Ishikawa (cell line): ENCODE measurements around the gene CKB.

Source experiments
- EP300 ChIP-seq: IDR thresholded peaks from 2 replicates; pipeline ENCODE4 v1.6.1; 2012; ENCODE audit warnings: borderline replicate concordance
- FOXM1 ChIP-seq: IDR thresholded peaks from 2 replicates; pipeline ENCODE4 v1.6.1; 2012; ENCODE audit warnings: low read depth, borderline replicate concordance
- NFIC ChIP-seq: IDR thresholded peaks from 2 replicates; pipeline ENCODE4 v1.6.1; 2012
- TAF1 ChIP-seq: IDR thresholded peaks from 2 replicates; pipeline ENCODE4 v1.6.1; 2012; ENCODE audit warnings: low read depth, mild to moderate bottlenecking
- TCF12 ChIP-seq: IDR thresholded peaks from 2 replicates; pipeline ENCODE4 v1.6.1; 2012; ENCODE audit warnings: low read depth
- TEAD4 ChIP-seq: IDR thresholded peaks from 2 replicates; pipeline ENCODE4 v1.6.1; 2012
- YY1 ChIP-seq: IDR thresholded peaks from 2 replicates; pipeline ENCODE4 v1.6.1; 2012; ENCODE audit warnings: low read depth
- ZBTB7A ChIP-seq: IDR thresholded peaks from 2 replicates; pipeline ENCODE4 v1.6.1; 2012; ENCODE audit warnings: low read depth
- TF ChIP-seq, protein P1 (sequence below): IDR thresholded peaks from 2 replicates; pipeline ENCODE4 v1.6.1; 2012

- TF ChIP-seq FOXM1 (no peak), EP300 (no peak), ZBTB7A (peak; percentile 52; the same call in 1 of the 2 replicates), YY1 (no peak), TEAD4 (no peak), TAF1 (no peak), TCF12 (no peak), NFIC (no peak)
- TF ChIP-seq, protein P1, sequence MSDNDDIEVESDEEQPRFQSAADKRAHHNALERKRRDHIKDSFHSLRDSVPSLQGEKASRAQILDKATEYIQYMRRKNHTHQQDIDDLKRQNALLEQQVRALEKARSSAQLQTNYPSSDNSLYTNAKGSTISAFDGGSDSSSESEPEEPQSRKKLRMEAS: peak; percentile 87
Observed at GRCh38 chr14:103521951-103522563, 573 bp downstream of the CKB start.
